ENCODE results near the gene MAGI1.

GRCh38 chr3:65489253-65489652 lies 549.5 kb downstream of the MAGI1 start:
- TF ChIP-seq CTCF (IDR thresholded peaks at IDR 0.05) (no peak), POLR2A (IDR thresholded peaks at IDR 0.05) (no peak)

Measured in vagina (tissue), 2 donors.